Left renal cortex interstitium (tissue), 4 donors: ENCODE results near the gene BCAR1. TPM values are rescaled to one million over a fixed set of nuclear protein-coding genes. Genes with fewer than 3 reads are reported as not detected.
"Not testable (repeated sequence)": the region's sequence is repeated elsewhere in the genome, so short reads cannot be mapped to it uniquely, and the experiment has no call there.

Experiments
- DNase-seq, 4 donors: peaks; one replicate each; pipeline ENCODE4 v3.0.0-alpha.2; 2013; ENCODE audit warnings: low read depth in 4 of 4, low spot score in 2 of 4, missing footprints in 1 of 4
- polyA plus RNA-seq, 4 donors: library from polyadenylated mRNA; unstranded; fragments of 120-200 nt; gene quantifications; one replicate each; pipeline ENCODE4 v1.2.1, GENCODE V29; 2013; ENCODE audit not compliant: insufficient read length in 4 of 4

The BCAR1 gene
- polyA plus RNA-seq, 4 donors, result 39.3 to 78.8 (median 64.1) TPM

GRCh38 chr16:75256059-75256571 is 4.7 kb upstream of the BCAR1 start:
- DNase-seq, result no peak

GRCh38 chr16:75254359-75254837 is 3.0 kb upstream of the BCAR1 start:
- DNase-seq, result no peak

GRCh38 chr16:75252946-75253911 is 1.8 kb upstream of the BCAR1 start:
- DNase-seq, result no peak

- no peak for DNase-seq
Observed at GRCh38 chr16:75252049-75252864, 833 bp upstream of the BCAR1 start.

- no peak for DNase-seq
Observed at GRCh38 chr16:75250809-75251279, 580 bp downstream of the BCAR1 start.

- DNase-seq, result no peak
Observed at GRCh38 chr16:75250089-75250808, 1.2 kb downstream of the BCAR1 start.

- DNase-seq, result no peak
Observed at GRCh38 chr16:75249441-75249840, 2.0 kb downstream of the BCAR1 start.

GRCh38 chr16:75248536-75249380 is 2.7 kb downstream of the BCAR1 start:
- no peak for DNase-seq

GRCh38 chr16:75248142-75248535 is 3.3 kb downstream of the BCAR1 start:
- no peak for DNase-seq

GRCh38 chr16:75247249-75247648 is 4.2 kb downstream of the BCAR1 start:
- no peak for DNase-seq

GRCh38 chr16:75246504-75247205 is 4.8 kb downstream of the BCAR1 start:
- no peak for DNase-seq

GRCh38 chr16:75244844-75245758 is 6.3 kb downstream of the BCAR1 start:
- DNase-seq, result no peak

GRCh38 chr16:75244225-75244809 is 7.1 kb downstream of the BCAR1 start:
- no peak for DNase-seq

GRCh38 chr16:75243667-75244224 is 7.7 kb downstream of the BCAR1 start:
- DNase-seq, result no peak

- DNase-seq, result not testable (repeated sequence)
Observed at GRCh38 chr16:75242436-75243078, 8.9 kb downstream of the BCAR1 start.

GRCh38 chr16:75241955-75242354 is 9.5 kb downstream of the BCAR1 start:
- no peak for DNase-seq

GRCh38 chr16:75241412-75241811 is 10.0 kb downstream of the BCAR1 start:
- no peak for DNase-seq
